ENCODE measurements around the gene NR1H3.
"Not testable (repeated sequence)": the region's sequence is repeated elsewhere in the genome, so short reads cannot be mapped to it uniquely, and the experiment has no call there.

The NR1H3 gene

GRCh38 chr11:47257517-47258316 lies at the start of gene NR1H3:
TSS of gene NR1H3 (plus strand) at chr11:47257996. CDS start at chr11:47259217, 1,221 bp downstream.
- DNase-seq (ENCODE audit: low spot score in 2 of 2) (no peak), ATAC-seq (replicated peaks; ENCODE audit: extremely low read depth, poor library complexity, severe bottlenecking) (no peak)
- no peaks in the 10 kb centered on the region for H3K9me3 Mint-ChIP-seq
- H3K27ac Mint-ChIP-seq (ENCODE audit: low read depth), result no peak within 1 kb of the TSS
- no peaks in the 10 kb centered on the region for H3K27me3 Mint-ChIP-seq
- H3K4me3 Mint-ChIP-seq, result no peak within 1 kb of the TSS
- peaks cover 14% of the 10 kb centered on the region for H3K4me1 Mint-ChIP-seq
- peaks cover 1% of the 10 kb centered on the region for H3K36me3 Mint-ChIP-seq (ENCODE audit: insufficient read depth)

- not testable (repeated sequence) for H3K36me3 Mint-ChIP-seq (ENCODE audit: insufficient read depth); ATAC-seq (replicated peaks; ENCODE audit: extremely low read depth, poor library complexity, severe bottlenecking); H3K9me3 Mint-ChIP-seq; H3K4me1 Mint-ChIP-seq; H3K27me3 Mint-ChIP-seq; H3K27ac Mint-ChIP-seq (ENCODE audit: low read depth); DNase-seq (ENCODE audit: low spot score in 2 of 2); H3K4me3 Mint-ChIP-seq
These were observed 49.7 kb upstream of the NR1H3 start for GRCh38 chr11:47208008-47208552.

GRCh38 chr11:47208628-47209027 lies 49.2 kb upstream of the NR1H3 start:
- no peaks in the 10 kb centered on the region for H3K4me1 Mint-ChIP-seq
- ATAC-seq (replicated peaks; ENCODE audit: extremely low read depth, poor library complexity, severe bottlenecking), result no peak
- H3K4me3 Mint-ChIP-seq, result no peak overlapping the region
- H3K27ac Mint-ChIP-seq (ENCODE audit: low read depth), result no peak overlapping the region
- no peak for DNase-seq (ENCODE audit: low spot score in 2 of 2)
- H3K36me3 Mint-ChIP-seq (ENCODE audit: insufficient read depth), result no peaks in the 10 kb centered on the region
- no peaks in the 10 kb centered on the region for H3K9me3 Mint-ChIP-seq
- no peaks in the 10 kb centered on the region for H3K27me3 Mint-ChIP-seq

GRCh38 chr11:47212938-47213337 lies 44.9 kb upstream of the NR1H3 start:
- H3K36me3 Mint-ChIP-seq (ENCODE audit: insufficient read depth), result peaks cover 7% of the 10 kb centered on the region
- H3K27me3 Mint-ChIP-seq, result no peaks in the 10 kb centered on the region
- no peaks in the 10 kb centered on the region for H3K9me3 Mint-ChIP-seq
- no peak overlapping the region for H3K4me3 Mint-ChIP-seq
- H3K4me1 Mint-ChIP-seq, result peaks cover 29% of the 10 kb centered on the region
- no peak for ATAC-seq (replicated peaks; ENCODE audit: extremely low read depth, poor library complexity, severe bottlenecking)
- no peak overlapping the region for H3K27ac Mint-ChIP-seq (ENCODE audit: low read depth)
- DNase-seq (ENCODE audit: low spot score in 2 of 2), result no peak

- Mint-ChIP-seq H3K4me1 (peaks cover 35% of the 10 kb centered on the region), H3K4me3 (peak overlapping the region; percentile 97), H3K27ac (ENCODE audit: low read depth) (peak overlapping the region; percentile 99), H3K9me3 (no peaks in the 10 kb centered on the region), H3K27me3 (no peaks in the 10 kb centered on the region), H3K36me3 (ENCODE audit: insufficient read depth) (peaks cover 15% of the 10 kb centered on the region)
- peak; percentile 81 for ATAC-seq (replicated peaks; ENCODE audit: extremely low read depth, poor library complexity, severe bottlenecking)
- DNase-seq (ENCODE audit: low spot score in 2 of 2), result peak; percentile 67 to 72
These were observed 43.7 kb upstream of the NR1H3 start for GRCh38 chr11:47213950-47214565.

- H3K9me3 Mint-ChIP-seq, result no peaks in the 10 kb centered on the region
- ATAC-seq (replicated peaks; ENCODE audit: extremely low read depth, poor library complexity, severe bottlenecking) (no peak), DNase-seq (ENCODE audit: low spot score in 2 of 2) (no peak)
- H3K36me3 Mint-ChIP-seq (ENCODE audit: insufficient read depth), result peaks cover 15% of the 10 kb centered on the region
- H3K27ac Mint-ChIP-seq (ENCODE audit: low read depth), result peak overlapping the region; percentile 99
- H3K4me3 Mint-ChIP-seq, result peak overlapping the region; percentile 97
- no peaks in the 10 kb centered on the region for H3K27me3 Mint-ChIP-seq
- peaks cover 38% of the 10 kb centered on the region for H3K4me1 Mint-ChIP-seq
These were observed 42.4 kb upstream of the NR1H3 start for GRCh38 chr11:47215366-47215910.

- H3K27me3 Mint-ChIP-seq, result no peaks in the 10 kb centered on the region
- peak overlapping the region; percentile 97 for H3K4me3 Mint-ChIP-seq
- DNase-seq (ENCODE audit: low spot score in 2 of 2) (no peak), ATAC-seq (replicated peaks; ENCODE audit: extremely low read depth, poor library complexity, severe bottlenecking) (no peak)
- peaks cover 41% of the 10 kb centered on the region for H3K4me1 Mint-ChIP-seq
- H3K36me3 Mint-ChIP-seq (ENCODE audit: insufficient read depth), result peaks cover 19% of the 10 kb centered on the region
- peak overlapping the region; percentile 99 for H3K27ac Mint-ChIP-seq (ENCODE audit: low read depth)
- no peaks in the 10 kb centered on the region for H3K9me3 Mint-ChIP-seq
These were observed 41.5 kb upstream of the NR1H3 start for GRCh38 chr11:47216121-47216798.

GRCh38 chr11:47220401-47220821 lies 37.4 kb upstream of the NR1H3 start:
- ATAC-seq (replicated peaks; ENCODE audit: extremely low read depth, poor library complexity, severe bottlenecking), result no peak
- H3K9me3 Mint-ChIP-seq, result no peaks in the 10 kb centered on the region
- H3K4me1 Mint-ChIP-seq, result peaks cover 32% of the 10 kb centered on the region
- H3K27me3 Mint-ChIP-seq, result no peaks in the 10 kb centered on the region
- no peak overlapping the region for H3K4me3 Mint-ChIP-seq
- H3K27ac Mint-ChIP-seq (ENCODE audit: low read depth), result no peak overlapping the region
- peaks cover 30% of the 10 kb centered on the region for H3K36me3 Mint-ChIP-seq (ENCODE audit: insufficient read depth)
- DNase-seq (ENCODE audit: low spot score in 2 of 2), result no peak

- Mint-ChIP-seq H3K9me3 (no peaks in the 10 kb centered on the region), H3K36me3 (ENCODE audit: insufficient read depth) (peaks cover 37% of the 10 kb centered on the region), H3K27me3 (no peaks in the 10 kb centered on the region), H3K4me1 (peaks cover 20% of the 10 kb centered on the region), H3K4me3 (no peak overlapping the region), H3K27ac (ENCODE audit: low read depth) (no peak overlapping the region)
- DNase-seq (ENCODE audit: low spot score in 2 of 2), result no peak
- no peak for ATAC-seq (replicated peaks; ENCODE audit: extremely low read depth, poor library complexity, severe bottlenecking)
These were observed 35.1 kb upstream of the NR1H3 start for GRCh38 chr11:47222696-47223095.

- H3K27ac Mint-ChIP-seq (ENCODE audit: low read depth), result peak overlapping the region; percentile 41
- DNase-seq (ENCODE audit: low spot score in 2 of 2), result no peak
- H3K27me3 Mint-ChIP-seq, result no peaks in the 10 kb centered on the region
- H3K36me3 Mint-ChIP-seq (ENCODE audit: insufficient read depth), result peaks cover 37% of the 10 kb centered on the region
- no peaks in the 10 kb centered on the region for H3K9me3 Mint-ChIP-seq
- H3K4me3 Mint-ChIP-seq, result no peak overlapping the region
- ATAC-seq (replicated peaks; ENCODE audit: extremely low read depth, poor library complexity, severe bottlenecking), result no peak
- H3K4me1 Mint-ChIP-seq, result peaks cover 11% of the 10 kb centered on the region
These were observed 32.0 kb upstream of the NR1H3 start for GRCh38 chr11:47225552-47226400.

GRCh38 chr11:47229161-47229560 lies 28.6 kb upstream of the NR1H3 start:
- Mint-ChIP-seq H3K27ac (ENCODE audit: low read depth) (no peak overlapping the region), H3K36me3 (ENCODE audit: insufficient read depth) (peaks cover 28% of the 10 kb centered on the region), H3K9me3 (no peaks in the 10 kb centered on the region), H3K4me3 (no peak overlapping the region), H3K4me1 (peaks cover 11% of the 10 kb centered on the region), H3K27me3 (no peaks in the 10 kb centered on the region)
- no peak for ATAC-seq (replicated peaks; ENCODE audit: extremely low read depth, poor library complexity, severe bottlenecking)
- DNase-seq (ENCODE audit: low spot score in 2 of 2), result no peak

- Mint-ChIP-seq H3K27me3 (no peaks in the 10 kb centered on the region), H3K27ac (ENCODE audit: low read depth) (no peak overlapping the region), H3K9me3 (no peaks in the 10 kb centered on the region), H3K4me3 (no peak overlapping the region), H3K4me1 (peaks cover 16% of the 10 kb centered on the region), H3K36me3 (ENCODE audit: insufficient read depth) (peaks cover 22% of the 10 kb centered on the region)
- ATAC-seq (replicated peaks; ENCODE audit: extremely low read depth, poor library complexity, severe bottlenecking) (no peak), DNase-seq (ENCODE audit: low spot score in 2 of 2) (no peak)
These were observed 24.7 kb upstream of the NR1H3 start for GRCh38 chr11:47233051-47233450.

All from central memory CD8-positive, alpha-beta T cell (primary cell).